HepG2 (cell line): ENCODE measurements around the gene SFTPB. TPM values are rescaled to one million over a fixed set of nuclear protein-coding genes. Genes with fewer than 3 reads are reported as not detected.
A peak's percentile ranks its signal among the peaks of the same experiment; 100 is the strongest.

Source experiments
- ATAC-seq: fragments of 200-7000 bp; cut with Tn5 transposase; 3 replicates; pipeline ENCODE4 v1.9.1; 2020; ENCODE audit warnings: mild to moderate bottlenecking, moderate library complexity
- BruUV-seq: library from RNA; stranded (reverse); fragments of 400-500 nt; replicated peaks from 2 replicates; lab custom pipeline; 2021; lab: Mats Ljungman, UMichigan
- CTCF ChIA-PET: fragments of 300-600 bp; formaldehyde crosslinking; extraction: SDS; loops from one replicate; lab custom pipeline; 2021; ENCODE audit warnings: low total read pairs, inconsistent platforms, low intra/inter-chr PET ratio; lab: Yijun Ruan, JAX
- POLR2A ChIA-PET: fragments of 350-600 bp; sonication (Branson Sonifier 250); formaldehyde crosslinking; loops from one replicate; lab custom pipeline; 2020; ENCODE audit warnings: antibody characterized with exemption, inconsistent platforms; lab: Yijun Ruan, JAX
- DNase-seq: peaks from one replicate; pipeline ENCODE4 v3.0.0-alpha.2; 2015; ENCODE audit warnings: low spot score
- FAIRE-seq: peaks from 3 replicates; lab custom pipeline; 2011; peaks lifted over from hg19 to GRCh38; lab: Jason Lieb, UNC
- H2AFZ ChIP-seq: one replicate; pipeline ENCODE4 v1.6.1; 2011; ENCODE audit warnings: low read length, inconsistent platforms
- H3K27ac ChIP-seq: fragments of 300-600 bp; 3 replicates; pipeline ENCODE4 v1.8.0; 2011; ENCODE audit warnings: mixed run types, mild to moderate bottlenecking, mixed read lengths, low read length, inconsistent platforms; ENCODE audit not compliant: insufficient read depth; ENCODE audit errors: extremely low read length
- H3K27me3 ChIP-seq, 2 experiments: fragments of 200-600 bp in 1 of 2; 2 replicates in 1 of 2; 3 replicates in 1 of 2; pipeline versions ENCODE4 v1.6.0 to v1.8.0; 2011; ENCODE audit warnings: low read length in 2 of 2, mild to moderate bottlenecking in 2 of 2, moderate library complexity in 2 of 2, inconsistent platforms in 1 of 2; ENCODE audit not compliant: insufficient read depth in 2 of 2, control insufficient read depth in 1 of 2
- H3K36me3 ChIP-seq, 2 experiments: fragments of 200-600 bp in 1 of 2; replicated peaks in 1 of 2; 2 replicates in 1 of 2; 3 replicates in 1 of 2; pipeline versions ENCODE4 v1.5.1 to v1.8.0; 2011; ENCODE audit warnings: low read length in 2 of 2, inconsistent platforms in 1 of 2; ENCODE audit not compliant: insufficient read depth in 2 of 2, control insufficient read depth in 1 of 2
- H3K4me1 ChIP-seq: 2 replicates; pipeline ENCODE4 v1.5.1; 2012; ENCODE audit warnings: low read length, inconsistent platforms; ENCODE audit not compliant: insufficient read depth
- H3K4me2 ChIP-seq: 2 replicates; pipeline ENCODE4 v1.6.0; 2011; ENCODE audit warnings: low read depth, low read length, inconsistent platforms
- H3K4me3 ChIP-seq, 3 experiments: fragments of 200-600 bp in 1 of 3; sonication (generic), shearing (Covaris generic) in 1 of 3; replicated peaks in 1 of 3; 2 replicates each; pipeline ENCODE4 v1.5.1; 2011 to 2016; ENCODE audit warnings: low read length in 3 of 3, inconsistent platforms in 2 of 3, low read depth in 2 of 3, mild to moderate bottlenecking in 2 of 3, control low read depth in 1 of 3, mixed read lengths in 1 of 3; ENCODE audit not compliant: insufficient read depth in 1 of 3
- H3K79me2 ChIP-seq: one replicate; pipeline ENCODE4 v1.6.1; 2011; ENCODE audit warnings: low read length, inconsistent platforms; ENCODE audit not compliant: insufficient read depth
- H3K9ac ChIP-seq: 2 replicates; pipeline ENCODE4 v1.6.0; 2011; ENCODE audit warnings: mild to moderate bottlenecking, low read depth, low read length, inconsistent platforms; ENCODE audit not compliant: insufficient read depth
- H3K9me3 ChIP-seq: 2 replicates; pipeline ENCODE4 v1.5.1; 2012; ENCODE audit warnings: mild to moderate bottlenecking, low read length
- H4K20me1 ChIP-seq: 2 replicates; pipeline ENCODE4 v1.6.0; 2011; ENCODE audit warnings: inconsistent platforms, mild to moderate bottlenecking, low read length, moderate library complexity; ENCODE audit not compliant: insufficient read depth
- ATRX ChIP-seq: sonication (generic); formaldehyde crosslinking; IDR thresholded peaks from 2 replicates; pipeline ENCODE4 v1.4.0; 2020; ENCODE audit warnings: missing genetic modification reagents, borderline replicate concordance
- KMT2B ChIP-seq: IDR thresholded peaks from 2 replicates; pipeline ENCODE4 v1.6.1; 2016; ENCODE audit warnings: missing genetic modification reagents, missing compliant biosample characterization
- NFIB ChIP-seq: sonication (generic); formaldehyde crosslinking; IDR thresholded peaks from 2 replicates; pipeline ENCODE4 v1.9.0; 2021; ENCODE audit warnings: missing genetic modification reagents, mild to moderate bottlenecking, borderline replicate concordance
- NR2C2 ChIP-seq: sonication (generic); formaldehyde crosslinking; IDR thresholded peaks from 2 replicates; pipeline ENCODE4 v1.4.0; 2020; ENCODE audit warnings: missing genetic modification reagents, mild to moderate bottlenecking, moderate library complexity, borderline replicate concordance
- RFX1 ChIP-seq: fragments of 450-650 bp; IDR thresholded peaks from 2 replicates; pipeline ENCODE4 v1.6.1; 2017
- TOE1 ChIP-seq: sonication (generic); formaldehyde crosslinking; IDR thresholded peaks from 2 replicates; pipeline ENCODE4 v1.4.0; 2020; ENCODE audit warnings: mild to moderate bottlenecking, missing genetic modification reagents
- ZMYM3 ChIP-seq: sonication (generic); formaldehyde crosslinking; IDR thresholded peaks from 2 replicates; pipeline ENCODE4 v1.5.1; 2020; ENCODE audit warnings: mild to moderate bottlenecking, missing genetic modification reagents
- ZNF124 ChIP-seq: sonication (generic); formaldehyde crosslinking; IDR thresholded peaks from 2 replicates; pipeline ENCODE4 v1.4.0; 2020; ENCODE audit warnings: missing genetic modification reagents
- ZNF768 ChIP-seq: sonication (generic); formaldehyde crosslinking; IDR thresholded peaks from 2 replicates; pipeline ENCODE4 v1.4.0; 2020; ENCODE audit warnings: missing genetic modification reagents
- ZNF777 ChIP-seq: sonication (generic); formaldehyde crosslinking; IDR thresholded peaks from 2 replicates; pipeline ENCODE4 v1.4.0; 2020; ENCODE audit warnings: missing genetic modification reagents
- ZSCAN25 ChIP-seq: sonication (generic); formaldehyde crosslinking; IDR thresholded peaks from 2 replicates; pipeline ENCODE4 v1.8.0; 2022; ENCODE audit warnings: mild to moderate bottlenecking, missing genetic modification reagents
- WGBS: methylation state at CpG from one replicate; pipeline ENCODE4 v1.1.6; 2017; ENCODE audit warnings: low lambda C conversion rate; 5-methylcytosine and 5-hydroxymethylcytosine counted together
- in situ Hi-C: cut with HindIII; loops from 2 replicates; pipeline ENCODE4 v1.10.0; 2017; ENCODE audit warnings: low pct_unique_long_range_greater_than_20kb; ENCODE audit not compliant: extremely low pct_ligation_motif_present
- intact Hi-C: fragments of 100-400 bp; cut with micrococcal nuclease; formaldehyde crosslinking; loops from one replicate; pipeline ENCODE4 v1.10.0; 2022; ENCODE audit not compliant: unreplicated experiment
- polyA plus RNA-seq, 8 experiments: library from polyadenylated mRNA; depleted of rRNA in 3 of 8; stranded (reverse) in 7 of 8; unstranded in 1 of 8; fragments of >200 nt; fragmentation: Illumina TruSeq in 4 of 8; extraction: Trizol in 4 of 8; gene quantifications; 2 replicates each; pipeline versions ENCODE4 v1.2.1 to v1.2.3, GENCODE V29; 2011 to 2016; ENCODE audit warnings: low read depth in 4 of 8, missing spikeins in 1 of 8, mixed read lengths in 1 of 8; ENCODE audit not compliant: insufficient read depth in 1 of 8
- total RNA-seq, 5 experiments: library from RNA; depleted of rRNA; stranded (reverse); fragments of >200 nt; fragmentation: Illumina TruSeq; extraction: Trizol; gene quantifications; 2 replicates each; pipeline ENCODE4 v1.2.3, GENCODE V29; 2016; ENCODE audit warnings: low read depth in 1 of 5
- TF ChIP-seq, protein P1 (sequence below): sonication (generic); formaldehyde crosslinking; IDR thresholded peaks from 2 replicates; pipeline ENCODE4 v1.4.0; 2020; ENCODE audit warnings: missing genetic modification reagents, borderline replicate concordance
- TF ChIP-seq, protein P2 (sequence below): sonication (generic); formaldehyde crosslinking; IDR thresholded peaks from 2 replicates; pipeline ENCODE4 v1.4.0; 2020; ENCODE audit warnings: missing genetic modification reagents, borderline replicate concordance

SFTPB gene
- total and polyA plus RNA-seq, 2 of the 13 experiments (the other 11 are each of a cell fraction or from before 2014, with no cell fraction given): not detected

DNA sequence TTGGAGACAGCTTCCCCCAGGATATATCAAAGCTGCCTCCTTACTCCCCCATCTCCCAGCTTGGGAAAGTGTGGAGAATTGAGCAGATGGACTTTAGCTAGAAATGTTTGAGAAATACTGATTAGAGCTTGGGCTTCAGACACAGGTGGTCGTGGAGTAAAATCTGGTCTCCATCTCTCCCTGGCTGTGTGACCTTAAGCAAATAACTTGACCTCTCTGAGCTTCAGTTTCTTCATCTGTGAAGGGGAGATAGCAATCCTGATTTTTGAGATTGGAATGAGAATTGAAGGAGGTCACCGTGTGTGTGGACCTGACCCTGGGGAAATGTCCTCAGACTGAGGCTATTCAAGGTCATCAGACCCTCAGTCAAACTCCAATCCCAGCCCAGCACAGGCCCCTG is 29.7 kb upstream of the SFTPB start:
- no TSS peak for BruUV-seq
- H3K27ac ChIP-seq: no peak overlapping the region
- peaks cover 11 to 56% of the 10 kb centered on the region in 2 experiments; a peak in 3 of 5 replicates for H3K27me3 ChIP-seq
- peak overlapping the region; percentile 14; the same call in 1 of the 2 replicates for H3K4me2 ChIP-seq
- intact Hi-C loops (no loop called here), in situ Hi-C loops (no loop called here)
- H3K4me3 ChIP-seq: no peak overlapping the region
- H4K20me1 ChIP-seq: no peaks in the 10 kb centered on the region
- no peak for DNase-seq
- 5% methylated on average over 2 of the region's 2 CpGs for WGBS
- FAIRE-seq: no peak
- H3K36me3 ChIP-seq: no peaks in the 10 kb centered on the region
- ATAC-seq: no peak
- H3K4me1 ChIP-seq: no peaks in the 10 kb centered on the region
- no peak overlapping the region for H2AFZ ChIP-seq
- H3K9me3 ChIP-seq: no peaks in the 10 kb centered on the region
- POLR2A ChIA-PET: no interaction called here
- TF ChIP-seq ZMYM3 (CRISPR knock-in tag) (peak; percentile 55; the same call in 1 of the 2 replicates), ZSCAN25 (CRISPR knock-in tag) (no peak), ZNF124 (CRISPR knock-in tag) (no peak), ZNF768 (peak; percentile 82)
- no peak overlapping the region for H3K9ac ChIP-seq
- H3K79me2 ChIP-seq: no peaks in the 10 kb centered on the region
- CTCF ChIA-PET: no interaction called here

DNA sequence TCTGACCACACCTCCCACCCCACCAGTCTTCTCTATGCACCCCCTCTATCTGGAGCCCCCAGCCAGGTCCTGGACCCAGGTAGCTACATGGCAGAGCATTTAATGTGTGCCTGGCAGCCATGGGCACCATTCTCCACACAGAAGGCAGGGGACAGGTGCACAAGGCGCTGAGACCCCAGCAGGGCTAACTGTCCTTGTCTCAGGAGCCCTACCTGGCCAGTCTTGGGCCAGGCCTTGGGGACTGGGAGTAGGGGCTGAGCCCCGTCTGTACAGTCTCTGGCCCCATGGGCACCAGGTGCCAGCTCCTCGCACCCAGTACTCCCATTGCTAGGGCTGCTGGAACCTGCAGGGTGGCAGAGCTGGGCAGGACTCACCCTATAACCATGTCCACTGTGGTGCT is 29.1 kb upstream of the SFTPB start:
- H3K4me3 ChIP-seq: no peak overlapping the region
- BruUV-seq: no TSS peak
- ATAC-seq: no peak
- no peak overlapping the region for H3K9ac ChIP-seq
- no peak overlapping the region for H3K27ac ChIP-seq
- H2AFZ ChIP-seq: no peak overlapping the region
- peaks cover 13 to 63% of the 10 kb centered on the region in 2 experiments; a peak in 4 of 5 replicates for H3K27me3 ChIP-seq
- H3K4me2 ChIP-seq: no peak overlapping the region
- POLR2A ChIA-PET: no interaction called here
- no peaks in the 10 kb centered on the region for H3K36me3 ChIP-seq
- H3K79me2 ChIP-seq: no peaks in the 10 kb centered on the region
- DNase-seq: no peak
- FAIRE-seq: no peak
- intact Hi-C loops: no loop called here
- no peaks in the 10 kb centered on the region for H3K9me3 ChIP-seq
- in situ Hi-C loops: no loop called here
- no CpG with 5 or more reads among the region's 3 CpGs for WGBS
- CTCF ChIA-PET: no interaction called here
- no peaks in the 10 kb centered on the region for H4K20me1 ChIP-seq
- no peaks in the 10 kb centered on the region for H3K4me1 ChIP-seq
- TF ChIP-seq RFX1: no peak
- TF ChIP-seq NFIB (CRISPR knock-in tag): no peak
- TF ChIP-seq ZNF777 (CRISPR knock-in tag): no peak
- no peak for TF ChIP-seq TOE1 (CRISPR knock-in tag)
- TF ChIP-seq, protein P1, sequence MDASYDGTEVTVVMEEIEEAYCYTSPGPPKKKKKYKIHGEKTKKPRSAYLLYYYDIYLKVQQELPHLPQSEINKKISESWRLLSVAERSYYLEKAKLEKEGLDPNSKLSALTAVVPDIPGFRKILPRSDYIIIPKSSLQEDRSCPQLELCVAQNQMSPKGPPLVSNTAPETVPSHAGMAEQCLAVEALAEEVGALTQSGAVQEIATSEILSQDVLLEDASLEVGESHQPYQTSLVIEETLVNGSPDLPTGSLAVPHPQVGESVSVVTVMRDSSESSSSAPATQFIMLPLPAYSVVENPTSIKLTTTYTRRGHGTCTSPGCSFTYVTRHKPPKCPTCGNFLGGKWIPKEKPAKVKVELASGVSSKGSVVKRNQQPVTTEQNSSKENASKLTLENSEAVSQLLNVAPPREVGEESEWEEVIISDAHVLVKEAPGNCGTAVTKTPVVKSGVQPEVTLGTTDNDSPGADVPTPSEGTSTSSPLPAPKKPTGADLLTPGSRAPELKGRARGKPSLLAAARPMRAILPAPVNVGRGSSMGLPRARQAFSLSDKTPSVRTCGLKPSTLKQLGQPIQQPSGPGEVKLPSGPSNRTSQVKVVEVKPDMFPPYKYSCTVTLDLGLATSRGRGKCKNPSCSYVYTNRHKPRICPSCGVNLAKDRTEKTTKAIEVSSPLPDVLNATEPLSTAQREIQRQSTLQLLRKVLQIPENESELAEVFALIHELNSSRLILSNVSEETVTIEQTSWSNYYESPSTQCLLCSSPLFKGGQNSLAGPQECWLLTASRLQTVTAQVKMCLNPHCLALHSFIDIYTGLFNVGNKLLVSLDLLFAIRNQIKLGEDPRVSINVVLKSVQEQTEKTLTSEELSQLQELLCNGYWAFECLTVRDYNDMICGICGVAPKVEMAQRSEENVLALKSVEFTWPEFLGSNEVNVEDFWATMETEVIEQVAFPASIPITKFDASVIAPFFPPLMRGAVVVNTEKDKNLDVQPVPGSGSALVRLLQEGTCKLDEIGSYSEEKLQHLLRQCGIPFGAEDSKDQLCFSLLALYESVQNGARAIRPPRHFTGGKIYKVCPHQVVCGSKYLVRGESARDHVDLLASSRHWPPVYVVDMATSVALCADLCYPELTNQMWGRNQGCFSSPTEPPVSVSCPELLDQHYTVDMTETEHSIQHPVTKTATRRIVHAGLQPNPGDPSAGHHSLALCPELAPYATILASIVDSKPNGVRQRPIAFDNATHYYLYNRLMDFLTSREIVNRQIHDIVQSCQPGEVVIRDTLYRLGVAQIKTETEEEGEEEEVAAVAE (CRISPR knock-in tag): no peak
- TF ChIP-seq ATRX (CRISPR knock-in tag): no peak
- TF ChIP-seq KMT2B (CRISPR knock-in tag): no peak
- no peak for TF ChIP-seq NR2C2 (CRISPR knock-in tag)
- TF ChIP-seq, protein P2, sequence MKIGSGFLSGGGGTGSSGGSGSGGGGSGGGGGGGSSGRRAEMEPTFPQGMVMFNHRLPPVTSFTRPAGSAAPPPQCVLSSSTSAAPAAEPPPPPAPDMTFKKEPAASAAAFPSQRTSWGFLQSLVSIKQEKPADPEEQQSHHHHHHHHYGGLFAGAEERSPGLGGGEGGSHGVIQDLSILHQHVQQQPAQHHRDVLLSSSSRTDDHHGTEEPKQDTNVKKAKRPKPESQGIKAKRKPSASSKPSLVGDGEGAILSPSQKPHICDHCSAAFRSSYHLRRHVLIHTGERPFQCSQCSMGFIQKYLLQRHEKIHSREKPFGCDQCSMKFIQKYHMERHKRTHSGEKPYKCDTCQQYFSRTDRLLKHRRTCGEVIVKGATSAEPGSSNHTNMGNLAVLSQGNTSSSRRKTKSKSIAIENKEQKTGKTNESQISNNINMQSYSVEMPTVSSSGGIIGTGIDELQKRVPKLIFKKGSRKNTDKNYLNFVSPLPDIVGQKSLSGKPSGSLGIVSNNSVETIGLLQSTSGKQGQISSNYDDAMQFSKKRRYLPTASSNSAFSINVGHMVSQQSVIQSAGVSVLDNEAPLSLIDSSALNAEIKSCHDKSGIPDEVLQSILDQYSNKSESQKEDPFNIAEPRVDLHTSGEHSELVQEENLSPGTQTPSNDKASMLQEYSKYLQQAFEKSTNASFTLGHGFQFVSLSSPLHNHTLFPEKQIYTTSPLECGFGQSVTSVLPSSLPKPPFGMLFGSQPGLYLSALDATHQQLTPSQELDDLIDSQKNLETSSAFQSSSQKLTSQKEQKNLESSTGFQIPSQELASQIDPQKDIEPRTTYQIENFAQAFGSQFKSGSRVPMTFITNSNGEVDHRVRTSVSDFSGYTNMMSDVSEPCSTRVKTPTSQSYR: no peak
